SKM-1 treated with dmso at 0.1 percent for 144 hours (cell line): Measurements from ENCODE around the gene LPP.

Source experiments
- DNase-seq: peaks from one replicate; lab custom pipeline; 2025; ENCODE audit not compliant: unreplicated experiment; lab: John Stamatoyannopoulos, UW

LPP gene

DNA sequence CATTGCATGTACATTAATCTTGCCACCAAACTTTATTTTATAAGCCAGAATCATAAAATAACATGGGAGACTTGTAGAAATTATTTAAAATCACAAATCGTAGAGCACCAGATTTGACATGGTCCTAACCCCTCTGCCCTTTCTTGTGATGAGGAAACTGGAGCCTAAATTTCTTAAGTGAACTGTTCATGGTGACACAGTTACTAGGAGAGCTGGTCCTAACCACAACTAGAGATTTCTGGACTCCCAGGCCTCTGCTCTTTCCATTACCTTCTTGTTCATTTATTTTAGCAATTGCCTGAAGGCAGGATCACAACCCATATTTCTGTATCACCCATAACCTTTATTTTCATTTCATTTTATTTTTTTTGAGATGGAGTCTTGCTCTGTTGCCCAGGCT is 352.5 kb downstream of the LPP start:
- no peak for DNase-seq

- peak; percentile 80 for DNase-seq
Measured at GRCh38 chr3:188507244-188507720, 353.3 kb downstream of the LPP start.

GRCh38 chr3:188508454-188508853 is 354.5 kb downstream of the LPP start:
- no peak for DNase-seq

DNA sequence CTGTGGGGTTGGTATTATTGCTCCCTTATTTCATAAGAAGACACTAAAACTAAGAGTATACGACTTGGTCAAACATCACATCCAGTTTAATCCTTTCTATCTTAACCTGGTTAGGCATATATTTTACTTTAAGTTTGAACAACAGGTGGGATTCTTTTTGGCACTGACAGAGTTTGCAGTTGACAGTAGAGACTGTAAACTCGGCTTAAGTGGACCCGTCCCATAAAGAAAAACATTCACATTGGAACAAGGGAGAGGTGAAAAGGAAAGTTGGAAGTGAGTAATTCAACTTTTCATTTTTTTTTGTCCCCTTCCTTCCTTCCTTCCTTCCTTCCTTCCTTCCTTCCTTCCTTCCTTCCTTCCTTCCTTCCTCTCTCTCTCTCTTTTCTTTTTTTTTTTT is 355.4 kb downstream of the LPP start:
- DNase-seq = no peak

DNA sequence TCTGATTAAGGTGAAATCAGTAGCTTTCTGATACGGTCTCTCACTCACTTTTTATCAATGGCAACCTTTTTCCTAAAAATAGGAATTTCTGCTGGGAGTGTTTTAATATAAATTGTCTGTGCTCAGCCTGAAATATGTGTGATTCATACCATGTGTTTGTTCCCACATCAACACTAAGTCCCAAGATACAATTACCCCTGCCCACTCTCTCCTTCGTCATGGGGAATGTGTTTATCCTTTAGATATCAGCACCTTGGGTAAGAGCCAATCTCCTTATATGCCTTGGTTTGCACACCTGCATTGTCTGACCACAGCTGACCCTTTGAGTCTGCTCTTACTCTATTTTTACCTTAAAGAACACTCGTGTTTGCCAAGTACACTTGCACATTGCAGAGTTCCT is 356.4 kb downstream of the LPP start:
- DNase-seq = no peak

DNA sequence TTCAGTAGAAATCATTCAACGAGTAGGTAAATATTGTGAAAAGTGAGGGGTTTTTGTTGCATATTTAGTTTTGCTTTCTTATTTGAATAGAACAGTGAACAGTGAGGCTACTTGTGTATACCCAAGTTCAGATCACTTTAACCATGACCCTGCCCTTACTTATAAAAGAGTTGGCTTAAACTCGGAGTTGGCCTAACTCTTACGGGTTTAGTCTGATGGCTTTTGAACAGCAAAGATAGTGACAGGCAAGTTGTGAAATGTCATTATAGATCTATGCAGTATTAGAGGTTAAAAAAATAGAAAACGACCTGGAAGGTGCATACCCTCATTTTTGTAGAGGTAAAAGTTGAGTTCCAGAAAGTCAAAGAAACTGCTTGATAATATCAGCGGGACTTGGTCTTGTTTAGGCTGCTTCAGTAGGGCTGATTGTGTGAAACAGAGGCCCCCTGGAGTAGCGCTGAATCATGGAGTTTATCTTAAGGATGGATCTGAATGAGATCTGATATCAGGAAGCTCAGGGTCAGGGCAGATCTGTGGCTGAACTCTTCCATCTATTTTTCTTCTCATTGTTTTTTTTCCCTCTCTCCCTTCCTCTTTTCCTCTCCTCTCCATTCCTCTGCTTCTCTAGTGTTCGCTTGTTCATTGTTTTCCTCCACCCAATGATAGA is 359.8 kb downstream of the LPP start:
- DNase-seq = no peak

DNA sequence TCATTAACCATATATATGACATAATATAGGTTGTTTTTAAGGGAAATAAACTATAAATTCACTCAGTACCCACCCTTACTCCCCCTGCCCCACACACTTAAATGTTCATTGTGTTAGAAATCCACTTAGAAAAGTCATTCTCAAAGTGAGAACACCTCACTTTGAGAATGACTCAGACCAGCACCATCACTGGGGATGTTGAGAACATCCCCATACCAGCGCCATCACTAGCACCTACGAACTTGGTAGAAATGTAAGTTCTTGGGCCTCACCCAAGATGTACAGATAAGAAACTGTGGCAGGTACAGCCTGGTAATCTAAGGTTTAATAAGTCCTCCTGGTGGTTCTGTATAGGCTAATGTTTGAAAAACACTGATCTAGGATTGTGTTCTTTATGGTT is 362.6 kb downstream of the LPP start:
- DNase-seq = no peak

DNA sequence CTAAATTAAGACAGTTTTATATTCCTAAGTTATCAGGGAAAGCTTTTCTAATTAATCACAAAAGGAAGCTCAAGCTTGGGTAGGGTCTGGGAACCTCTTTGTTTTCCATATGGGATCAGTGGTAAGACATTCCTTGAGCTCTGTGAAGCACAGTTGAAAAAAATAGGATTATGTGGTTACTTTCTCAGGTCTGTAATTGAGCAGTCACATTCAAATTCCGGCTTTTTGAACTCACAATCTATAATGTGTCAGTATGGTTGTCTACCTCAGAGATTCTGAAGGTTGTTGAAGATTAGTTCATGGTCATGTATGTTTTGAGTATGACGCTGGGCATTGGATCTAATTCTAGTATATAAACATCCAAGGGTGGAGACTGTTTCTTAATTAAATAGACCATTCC is 364.5 kb downstream of the LPP start:
- no peak for DNase-seq

DNA sequence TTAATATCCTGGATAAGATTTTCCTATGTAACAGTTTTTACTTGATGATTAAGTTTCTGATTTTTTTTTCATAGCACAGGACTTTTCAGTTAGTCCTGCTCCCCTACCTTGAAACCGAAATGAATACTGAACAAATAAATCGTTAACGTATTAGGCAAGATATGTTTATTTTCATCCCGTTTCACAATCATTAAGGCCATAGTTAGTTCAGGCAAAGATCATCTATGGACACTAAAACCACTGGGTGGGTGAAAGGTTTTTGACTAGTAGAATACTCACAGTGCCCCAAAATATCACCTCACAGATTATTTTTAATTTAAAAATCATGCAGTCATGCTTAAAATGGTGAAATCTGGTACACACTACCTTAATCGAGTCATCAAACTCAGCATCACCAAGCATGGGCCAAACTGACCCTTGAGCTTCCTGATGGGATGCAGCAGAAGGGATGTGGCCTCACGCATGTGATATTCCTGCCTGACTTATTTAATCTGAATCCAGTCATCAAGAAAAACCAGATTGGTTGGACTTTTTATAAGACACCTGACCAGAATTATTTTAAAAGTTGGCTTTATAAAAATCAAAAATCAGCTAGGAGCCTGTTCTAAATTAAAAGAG is 365.0 kb downstream of the LPP start:
- DNase-seq = no peak

- DNase-seq = no peak
Measured at GRCh38 chr3:188520466-188520865, 366.5 kb downstream of the LPP start.

- no peak for DNase-seq
Measured at GRCh38 chr3:188522115-188522514, 368.2 kb downstream of the LPP start.

DNA sequence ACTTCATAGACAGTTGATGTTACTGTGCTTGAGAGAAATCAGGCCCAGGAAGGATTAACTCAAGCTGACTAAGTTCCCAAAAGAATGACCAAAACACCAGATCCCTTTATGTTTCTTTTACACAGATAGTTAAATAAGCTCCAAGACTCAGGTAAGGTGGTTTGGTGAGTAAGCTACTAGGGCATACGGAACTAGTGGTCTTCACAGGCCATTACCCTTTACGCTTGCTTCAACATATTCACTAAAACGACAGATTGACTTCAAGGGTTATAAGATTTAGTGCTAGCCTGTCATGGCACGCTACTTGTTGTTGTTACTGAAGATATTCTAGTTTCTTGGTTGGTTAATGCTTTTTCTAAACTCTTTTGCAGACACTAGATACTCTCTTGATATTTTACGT is 369.3 kb downstream of the LPP start:
- no peak for DNase-seq

GRCh38 chr3:188524052-188524451 is 370.1 kb downstream of the LPP start:
- no peak for DNase-seq

- DNase-seq = peak; percentile 18
Measured at GRCh38 chr3:188526057-188526456, 372.1 kb downstream of the LPP start.

- no peak for DNase-seq
Measured at GRCh38 chr3:188527389-188527788, 373.4 kb downstream of the LPP start.

GRCh38 chr3:188528396-188528795 is 374.4 kb downstream of the LPP start:
- no peak for DNase-seq

DNA sequence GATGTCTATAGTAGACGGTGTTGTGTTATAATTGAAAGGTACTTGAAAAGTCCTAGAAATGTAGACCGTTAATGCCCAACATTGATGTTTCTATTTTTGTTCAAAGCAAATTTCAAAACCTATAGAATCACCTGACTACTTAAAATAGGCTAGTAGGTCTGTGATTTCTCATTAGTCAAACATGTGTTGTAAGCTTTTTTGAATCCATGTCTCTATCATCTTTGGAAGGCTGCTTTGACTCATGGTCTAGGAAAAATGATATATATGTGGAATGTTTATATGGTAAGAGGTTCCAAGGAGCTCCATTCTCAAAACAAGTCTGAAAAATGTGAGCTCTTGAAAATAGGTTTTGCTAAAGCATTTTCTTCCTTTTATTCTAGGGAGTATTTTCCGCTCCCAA is 375.3 kb downstream of the LPP start:
- DNase-seq = no peak

GRCh38 chr3:188530226-188530625 is 376.3 kb downstream of the LPP start:
- DNase-seq = no peak

- DNase-seq = no peak
Measured at GRCh38 chr3:188531210-188531609, 377.3 kb downstream of the LPP start.

DNA sequence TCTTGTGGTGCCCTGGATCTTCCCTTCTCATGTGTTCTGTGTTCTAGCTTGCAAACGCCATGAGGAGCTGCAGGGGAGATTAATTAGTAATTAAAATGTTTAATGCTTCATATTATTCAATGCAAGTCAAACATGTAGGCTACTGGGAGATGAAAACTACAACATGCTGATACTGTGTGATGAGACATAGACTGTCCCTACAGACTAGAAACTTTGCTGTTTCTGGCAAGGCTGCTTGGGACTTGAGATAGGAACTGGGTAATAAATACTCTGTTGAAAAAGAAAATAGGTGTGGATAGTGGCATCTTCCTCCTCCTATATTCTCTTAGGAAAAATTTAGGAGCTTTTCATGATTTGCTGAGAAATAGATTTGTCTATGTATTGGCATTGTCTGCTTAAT is 379.2 kb downstream of the LPP start:
- no peak for DNase-seq

GRCh38 chr3:188533612-188534357 is 379.8 kb downstream of the LPP start:
- no peak for DNase-seq

- no peak for DNase-seq
Measured at GRCh38 chr3:188534633-188535032, 380.7 kb downstream of the LPP start.
